ENCODE measurements around the gene DELE1. TPM values are rescaled to one million over a fixed set of nuclear protein-coding genes. Genes with fewer than 3 reads are reported as not detected.

DELE1 gene
- total RNA-seq, 1 experiment from 2014 or later = 88.1 TPM

DNA sequence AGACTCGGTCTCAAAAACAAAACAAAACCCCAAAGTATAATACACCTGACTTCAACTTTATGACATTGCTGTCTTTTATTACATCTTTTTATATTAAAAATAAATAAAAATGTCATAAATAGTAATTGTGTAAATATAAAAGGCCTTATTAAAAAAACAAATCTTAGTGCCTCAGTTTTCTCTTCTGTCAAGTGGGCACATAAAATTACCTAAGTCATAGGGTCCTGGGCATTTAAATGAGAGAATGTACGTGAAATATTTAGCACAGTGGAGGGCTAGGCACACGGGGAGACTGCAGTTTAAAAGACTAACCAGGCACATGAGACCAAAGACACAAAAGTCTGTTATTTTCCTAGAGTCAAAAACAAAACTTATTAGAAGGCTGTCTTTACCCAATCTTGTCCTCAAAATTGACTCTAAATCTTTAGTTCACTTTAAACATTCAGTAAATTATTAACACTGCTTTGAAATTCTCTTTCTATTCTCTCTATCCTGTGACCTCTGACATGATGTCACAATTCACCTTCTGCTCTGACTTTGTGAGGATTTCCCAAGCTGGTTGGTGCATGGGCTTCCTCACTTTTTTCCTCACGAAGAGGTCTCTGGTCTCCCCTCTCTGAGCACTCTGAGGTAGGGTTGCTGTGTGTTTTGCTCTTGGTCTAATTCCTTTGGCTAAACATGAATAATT is 42.7 kb downstream of the DELE1 start:
- Mint-ChIP-seq H3K4me3 (ENCODE audit: unreplicated experiment) (no peak overlapping the region), H3K36me3 (ENCODE audit: insufficient read depth, unreplicated experiment) (peaks cover 15% of the 10 kb centered on the region), H3K9me3 (ENCODE audit: unreplicated experiment) (no peaks in the 10 kb centered on the region), H3K27me3 (ENCODE audit: insufficient read depth, unreplicated experiment) (no peaks in the 10 kb centered on the region), H3K27ac (ENCODE audit: low read depth, unreplicated experiment) (no peak overlapping the region), H3K4me1 (ENCODE audit: insufficient read depth, unreplicated experiment) (peaks cover 20% of the 10 kb centered on the region)
- POLR2A ChIA-PET = interaction anchor here (0.7 kb wide), 3 partner anchors 19 to 870 kb away, joined by 3 to 4 read pairs (median 3); no protein-coding TSS in a partner anchor
- CTCF ChIA-PET = interaction anchor here (0.5 to 19.4 kb wide), 4 partner anchors 76 to 273 kb away, joined by 4 to 519 read pairs (median 213); partner anchors contain the start of gene PCDH1
- TF ChIP-seq, protein P1, sequence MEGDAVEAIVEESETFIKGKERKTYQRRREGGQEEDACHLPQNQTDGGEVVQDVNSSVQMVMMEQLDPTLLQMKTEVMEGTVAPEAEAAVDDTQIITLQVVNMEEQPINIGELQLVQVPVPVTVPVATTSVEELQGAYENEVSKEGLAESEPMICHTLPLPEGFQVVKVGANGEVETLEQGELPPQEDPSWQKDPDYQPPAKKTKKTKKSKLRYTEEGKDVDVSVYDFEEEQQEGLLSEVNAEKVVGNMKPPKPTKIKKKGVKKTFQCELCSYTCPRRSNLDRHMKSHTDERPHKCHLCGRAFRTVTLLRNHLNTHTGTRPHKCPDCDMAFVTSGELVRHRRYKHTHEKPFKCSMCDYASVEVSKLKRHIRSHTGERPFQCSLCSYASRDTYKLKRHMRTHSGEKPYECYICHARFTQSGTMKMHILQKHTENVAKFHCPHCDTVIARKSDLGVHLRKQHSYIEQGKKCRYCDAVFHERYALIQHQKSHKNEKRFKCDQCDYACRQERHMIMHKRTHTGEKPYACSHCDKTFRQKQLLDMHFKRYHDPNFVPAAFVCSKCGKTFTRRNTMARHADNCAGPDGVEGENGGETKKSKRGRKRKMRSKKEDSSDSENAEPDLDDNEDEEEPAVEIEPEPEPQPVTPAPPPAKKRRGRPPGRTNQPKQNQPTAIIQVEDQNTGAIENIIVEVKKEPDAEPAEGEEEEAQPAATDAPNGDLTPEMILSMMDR (IDR thresholded peaks at IDR 0.05; ENCODE audit: unreplicated experiment) = no peak
- BruUV-seq (replicated peaks) = no TSS peak
- DNase-seq (ENCODE audit: unreplicated experiment) = no peak
- intact Hi-C loops (cut with micrococcal nuclease) = loop anchor here (10.0 kb wide), 1 partner anchor 152 kb away; no protein-coding TSS in a partner anchor

DNA sequence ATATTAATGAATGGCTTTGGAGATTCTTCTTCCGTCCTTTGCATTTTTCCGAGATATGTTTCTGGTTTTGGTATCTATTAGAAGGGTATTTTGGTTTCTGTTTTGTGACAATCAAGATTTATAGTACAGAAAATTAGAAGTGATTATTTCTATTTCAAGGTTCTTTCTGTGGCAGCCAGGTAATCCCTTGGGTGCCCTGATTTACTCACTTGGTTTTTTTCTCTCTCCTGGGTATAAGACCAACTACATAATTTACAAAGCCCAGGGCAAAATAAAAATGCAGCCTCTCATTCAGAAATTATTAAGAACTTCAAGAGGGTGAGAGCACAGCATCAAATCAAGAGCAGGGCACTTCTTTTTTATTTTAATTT is 43.3 kb downstream of the DELE1 start:
- BruUV-seq (replicated peaks) = no TSS peak
- intact Hi-C loops (cut with micrococcal nuclease) = loop anchor here (10.0 kb wide), 1 partner anchor 152 kb away; no protein-coding TSS in a partner anchor
- Mint-ChIP-seq H3K9me3 (ENCODE audit: unreplicated experiment) (no peaks in the 10 kb centered on the region), H3K27me3 (ENCODE audit: insufficient read depth, unreplicated experiment) (no peaks in the 10 kb centered on the region), H3K4me3 (ENCODE audit: unreplicated experiment) (no peak overlapping the region), H3K36me3 (ENCODE audit: insufficient read depth, unreplicated experiment) (peaks cover 21% of the 10 kb centered on the region), H3K27ac (ENCODE audit: low read depth, unreplicated experiment) (no peak overlapping the region), H3K4me1 (ENCODE audit: insufficient read depth, unreplicated experiment) (peaks cover 20% of the 10 kb centered on the region)
- POLR2A ChIA-PET = interaction anchor here (0.6 kb wide), 1 partner anchor 316 kb away, joined by 4 read pairs; no protein-coding TSS in a partner anchor
- DNase-seq (ENCODE audit: unreplicated experiment) = no peak
- CTCF ChIA-PET = interaction anchor here (0.5 to 18.0 kb wide), 8 partner anchors 9 to 298 kb away, joined by 3 to 395 read pairs (median 23); partner anchors contain the start of gene PCDH12
- TF ChIP-seq, protein P1 (IDR thresholded peaks at IDR 0.05; ENCODE audit: unreplicated experiment) = no peak

DNA sequence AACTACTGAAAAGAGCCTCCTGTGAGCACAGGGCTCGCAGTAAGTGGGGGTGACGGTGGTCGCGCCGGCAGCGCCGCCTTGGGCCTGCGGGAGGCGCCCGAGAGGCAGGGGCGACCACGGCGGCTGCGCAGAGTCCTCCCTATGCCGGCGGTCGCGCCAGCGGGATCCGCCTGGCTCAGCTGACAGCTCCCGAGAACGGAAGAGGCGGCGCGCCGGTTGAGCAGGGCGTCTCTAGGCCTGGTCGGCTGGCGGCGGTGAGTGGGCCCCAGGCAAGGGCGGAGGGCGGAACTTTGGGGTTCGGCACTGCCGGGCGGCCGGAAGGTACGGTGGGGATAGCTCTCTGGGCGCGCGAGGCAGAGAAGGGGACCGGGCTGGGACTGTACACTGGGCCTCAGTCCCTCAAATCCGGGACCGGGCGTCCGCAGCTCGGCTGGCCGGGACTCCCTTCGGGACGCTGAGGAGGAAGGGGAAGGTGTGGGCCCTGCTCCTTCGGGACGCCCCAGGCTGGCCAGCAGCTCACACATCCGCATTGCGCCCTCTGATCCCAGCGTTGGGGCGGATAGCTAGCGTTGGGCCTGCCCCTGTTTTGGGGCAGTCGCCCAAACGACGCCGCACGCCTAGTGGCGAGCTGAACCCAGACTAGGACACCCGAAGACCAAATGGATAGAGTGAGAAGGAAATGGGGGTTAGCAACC is 45.4 kb downstream of the DELE1 start, which contains the start of gene RNF14:
TSS of gene RNF14 (plus strand) at position 192 of the 695 bp plus-strand sequence. CDS start 4,484 bp downstream, outside the sequence.
- H3K36me3 Mint-ChIP-seq (ENCODE audit: insufficient read depth, unreplicated experiment) = peaks cover 42% of the 10 kb centered on the region
- TSS peak; percentile 69 for BruUV-seq (replicated peaks)

More for the DNA sequence above, 45.4 kb downstream of the DELE1 start, which contains the start of gene RNF14:
- Mint-ChIP-seq H3K4me1 (ENCODE audit: insufficient read depth, unreplicated experiment) (peaks cover 24% of the 10 kb centered on the region), H3K9me3 (ENCODE audit: unreplicated experiment) (no peaks in the 10 kb centered on the region), H3K27ac (ENCODE audit: low read depth, unreplicated experiment) (peak within 1 kb of the TSS; percentile 99), H3K4me3 (ENCODE audit: unreplicated experiment) (peak within 1 kb of the TSS; percentile 88), H3K27me3 (ENCODE audit: insufficient read depth, unreplicated experiment) (no peaks in the 10 kb centered on the region)
- TF ChIP-seq, protein P1 (IDR thresholded peaks at IDR 0.05; ENCODE audit: unreplicated experiment) = peak; percentile 100
- peak; percentile 97 for DNase-seq (ENCODE audit: unreplicated experiment)
- CTCF ChIA-PET = interaction anchor here (0.6 to 18.0 kb wide), 52 partner anchors 10 to 1422 kb away, joined by 3 to 395 read pairs (median 5); partner anchors contain the start of genes DELE1, EIF4EBP3, GNPDA1 and PCDH1
- POLR2A ChIA-PET = interaction anchor here (0.6 to 3.9 kb wide), 58 partner anchors 8 to 1368 kb away, joined by 3 to 57 read pairs (median 5); partner anchors contain the start of genes ARAP3, DELE1, DIAPH1 and FCHSD1
- intact Hi-C loops (cut with micrococcal nuclease) = loop anchor here (1.0 to 10.0 kb wide), 3 partner anchors 46 to 276 kb away; no protein-coding TSS in a partner anchor
